ENCODE data around the gene MRPL38. TPM values are rescaled to one million over a fixed set of nuclear protein-coding genes. Genes with fewer than 3 reads are reported as not detected.

Gene MRPL38
- total RNA-seq, 1 experiment from 2014 or later: 112 TPM

DNA sequence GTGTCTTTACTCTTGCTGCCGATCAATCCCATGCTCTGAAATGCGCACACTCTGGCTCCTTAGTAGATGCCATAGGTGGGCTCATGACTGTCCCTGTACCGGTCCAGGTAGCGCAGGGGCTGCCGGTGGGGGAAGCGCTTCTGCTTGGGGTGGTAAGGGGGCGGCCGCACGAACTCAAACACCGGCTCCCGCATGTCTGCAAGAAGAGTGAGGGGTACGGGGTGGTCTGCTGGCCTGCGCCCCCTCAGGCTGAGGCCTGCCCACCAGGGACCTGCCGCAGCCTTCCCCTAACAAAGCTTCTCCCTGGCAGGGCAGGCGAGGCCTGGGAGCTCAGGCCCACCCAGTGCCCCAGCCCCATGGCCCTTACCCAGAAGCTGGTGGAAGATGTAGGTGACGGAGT lies 5.9 kb downstream of the MRPL38 start:
- CTCF ChIA-PET: interaction anchor here (0.6 kb wide), 2 partner anchors 105 to 127 kb away, joined by 3 read pairs; no protein-coding TSS in a partner anchor
- TF ChIP-seq, protein P1, sequence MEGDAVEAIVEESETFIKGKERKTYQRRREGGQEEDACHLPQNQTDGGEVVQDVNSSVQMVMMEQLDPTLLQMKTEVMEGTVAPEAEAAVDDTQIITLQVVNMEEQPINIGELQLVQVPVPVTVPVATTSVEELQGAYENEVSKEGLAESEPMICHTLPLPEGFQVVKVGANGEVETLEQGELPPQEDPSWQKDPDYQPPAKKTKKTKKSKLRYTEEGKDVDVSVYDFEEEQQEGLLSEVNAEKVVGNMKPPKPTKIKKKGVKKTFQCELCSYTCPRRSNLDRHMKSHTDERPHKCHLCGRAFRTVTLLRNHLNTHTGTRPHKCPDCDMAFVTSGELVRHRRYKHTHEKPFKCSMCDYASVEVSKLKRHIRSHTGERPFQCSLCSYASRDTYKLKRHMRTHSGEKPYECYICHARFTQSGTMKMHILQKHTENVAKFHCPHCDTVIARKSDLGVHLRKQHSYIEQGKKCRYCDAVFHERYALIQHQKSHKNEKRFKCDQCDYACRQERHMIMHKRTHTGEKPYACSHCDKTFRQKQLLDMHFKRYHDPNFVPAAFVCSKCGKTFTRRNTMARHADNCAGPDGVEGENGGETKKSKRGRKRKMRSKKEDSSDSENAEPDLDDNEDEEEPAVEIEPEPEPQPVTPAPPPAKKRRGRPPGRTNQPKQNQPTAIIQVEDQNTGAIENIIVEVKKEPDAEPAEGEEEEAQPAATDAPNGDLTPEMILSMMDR (IDR thresholded peaks at IDR 0.05; ENCODE audit: unreplicated experiment): no peak
- H3K36me3 Mint-ChIP-seq (ENCODE audit: insufficient read depth, unreplicated experiment): peaks cover 44% of the 10 kb centered on the region
- no peaks in the 10 kb centered on the region for H3K9me3 Mint-ChIP-seq (ENCODE audit: low read depth, unreplicated experiment)
- peaks cover 12% of the 10 kb centered on the region for H3K4me1 Mint-ChIP-seq (ENCODE audit: low read depth, unreplicated experiment)
- H3K27me3 Mint-ChIP-seq (ENCODE audit: unreplicated experiment): no peaks in the 10 kb centered on the region
- BruUV-seq (replicated peaks): no TSS peak
- no peak for DNase-seq
- no peak overlapping the region for H3K27ac Mint-ChIP-seq (ENCODE audit: unreplicated experiment)
- H3K4me3 Mint-ChIP-seq (ENCODE audit: low read depth, unreplicated experiment): no peak overlapping the region
- intact Hi-C loops (cut with micrococcal nuclease; ENCODE audit: unreplicated experiment): no loop called here

DNA sequence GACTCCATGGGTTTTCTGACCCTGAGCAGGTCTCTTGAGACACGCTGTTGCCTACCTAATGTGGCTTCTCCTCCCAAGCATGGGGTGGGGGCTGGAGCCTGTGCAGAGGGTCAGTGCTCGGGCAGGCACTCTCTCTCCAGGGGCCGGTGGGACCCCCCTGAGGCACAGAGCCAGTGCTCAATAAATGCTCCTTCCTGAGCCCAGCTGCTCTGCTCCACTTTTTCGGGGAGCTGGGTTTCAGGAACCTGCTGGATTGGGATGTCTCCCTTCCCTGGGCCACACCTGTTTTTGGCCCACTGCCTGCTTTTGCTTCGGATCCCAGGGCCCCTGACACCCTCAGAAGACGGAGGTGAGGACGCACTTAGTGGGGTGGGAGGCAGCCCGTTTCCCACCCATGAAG lies 6.6 kb downstream of the MRPL38 start:
- no peak overlapping the region for H3K27ac Mint-ChIP-seq (ENCODE audit: unreplicated experiment)
- no peaks in the 10 kb centered on the region for H3K9me3 Mint-ChIP-seq (ENCODE audit: low read depth, unreplicated experiment)
- no peaks in the 10 kb centered on the region for H3K27me3 Mint-ChIP-seq (ENCODE audit: unreplicated experiment)
- DNase-seq: no peak
- peaks cover 43% of the 10 kb centered on the region for H3K36me3 Mint-ChIP-seq (ENCODE audit: insufficient read depth, unreplicated experiment)
- H3K4me3 Mint-ChIP-seq (ENCODE audit: low read depth, unreplicated experiment): no peak overlapping the region
- intact Hi-C loops (cut with micrococcal nuclease; ENCODE audit: unreplicated experiment): no loop called here
- CTCF ChIA-PET: no interaction called here
- no TSS peak for BruUV-seq (replicated peaks)
- TF ChIP-seq, protein P1 (IDR thresholded peaks at IDR 0.05; ENCODE audit: unreplicated experiment): no peak
- peaks cover 12% of the 10 kb centered on the region for H3K4me1 Mint-ChIP-seq (ENCODE audit: low read depth, unreplicated experiment)

DNA sequence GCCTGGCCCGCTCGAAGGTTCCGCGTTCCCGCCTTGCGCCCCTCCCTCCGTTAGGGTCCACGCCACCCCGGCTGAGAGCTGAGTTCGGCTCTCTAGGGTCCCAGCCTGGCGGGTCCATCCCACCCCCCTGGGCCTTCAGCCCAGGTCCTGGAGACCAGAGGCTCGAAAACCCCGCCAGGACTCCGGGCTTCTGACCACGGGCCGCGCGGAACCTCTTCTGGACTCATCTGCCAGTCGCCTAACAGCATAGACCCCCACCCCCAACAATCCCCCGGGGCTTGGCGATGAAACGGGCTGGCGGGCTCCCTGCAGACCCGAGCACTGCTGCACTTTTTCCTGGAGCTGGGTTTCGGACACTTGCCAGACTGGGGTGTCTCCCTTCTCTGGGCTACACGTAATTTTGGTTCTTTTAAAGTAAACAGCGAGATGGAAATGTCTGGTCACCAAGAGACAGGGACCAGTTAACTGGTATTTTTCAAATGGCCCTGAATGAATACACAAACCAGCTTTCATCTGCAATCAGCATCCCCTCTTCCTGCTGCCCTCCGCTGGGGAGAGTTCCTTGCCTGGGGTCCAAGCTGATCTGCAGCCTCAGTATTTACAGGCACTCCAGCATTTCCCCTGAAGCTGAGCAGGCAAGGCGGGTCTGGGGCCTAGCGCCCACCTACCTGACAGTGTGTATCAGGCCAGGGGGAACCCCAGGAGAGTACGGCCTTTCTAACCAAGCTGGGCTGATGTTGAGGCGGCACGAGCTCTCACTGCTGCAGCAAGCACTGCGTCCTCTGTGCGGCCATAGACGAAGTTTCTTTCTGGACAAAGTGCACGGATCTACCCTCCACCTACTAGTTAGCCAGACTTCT lies 7.3 kb downstream of the MRPL38 start:
- TF ChIP-seq, protein P1 (IDR thresholded peaks at IDR 0.05; ENCODE audit: unreplicated experiment): no peak
- H3K27ac Mint-ChIP-seq (ENCODE audit: unreplicated experiment): no peak overlapping the region
- intact Hi-C loops (cut with micrococcal nuclease; ENCODE audit: unreplicated experiment): no loop called here
- DNase-seq: no peak
- peaks cover 43% of the 10 kb centered on the region for H3K36me3 Mint-ChIP-seq (ENCODE audit: insufficient read depth, unreplicated experiment)
- H3K4me3 Mint-ChIP-seq (ENCODE audit: low read depth, unreplicated experiment): peak overlapping the region; percentile 65
- TSS peak; percentile 55 for BruUV-seq (replicated peaks)
- H3K4me1 Mint-ChIP-seq (ENCODE audit: low read depth, unreplicated experiment): peaks cover 12% of the 10 kb centered on the region
- H3K27me3 Mint-ChIP-seq (ENCODE audit: unreplicated experiment): no peaks in the 10 kb centered on the region
- no peaks in the 10 kb centered on the region for H3K9me3 Mint-ChIP-seq (ENCODE audit: low read depth, unreplicated experiment)
- CTCF ChIA-PET: interaction anchor here (1.1 to 2.1 kb wide), 4 partner anchors 22 to 133 kb away, joined by 3 to 9 read pairs (median 6); partner anchors contain the start of gene WBP2

GRCh38 chr17:75896415-75897159 lies 8.1 kb downstream of the MRPL38 start, which contains the start of gene TRIM65:
Gene TRIM65 (minus strand): TSS chr17:75896951. CDS start chr17:75896937, 14 bp downstream.
- Mint-ChIP-seq H3K36me3 (ENCODE audit: insufficient read depth, unreplicated experiment) (peaks cover 49% of the 10 kb centered on the region), H3K9me3 (ENCODE audit: low read depth, unreplicated experiment) (no peaks in the 10 kb centered on the region), H3K4me3 (ENCODE audit: low read depth, unreplicated experiment) (peak within 1 kb of the TSS; percentile 65), H3K27ac (ENCODE audit: unreplicated experiment) (peak within 1 kb of the TSS; percentile 22), H3K27me3 (ENCODE audit: unreplicated experiment) (no peaks in the 10 kb centered on the region), H3K4me1 (ENCODE audit: low read depth, unreplicated experiment) (peaks cover 12% of the 10 kb centered on the region)
- peak; percentile 74 for DNase-seq
- BruUV-seq (replicated peaks): no TSS peak
- intact Hi-C loops (cut with micrococcal nuclease; ENCODE audit: unreplicated experiment): no loop called here
- TF ChIP-seq, protein P1 (IDR thresholded peaks at IDR 0.05; ENCODE audit: unreplicated experiment): no peak
- CTCF ChIA-PET: interaction anchor here (0.5 to 2.1 kb wide), 6 partner anchors 21 to 133 kb away, joined by 3 to 9 read pairs (median 4); partner anchors contain the start of gene WBP2

Data from Calu3 (cell line).